WERI-Rb-1 (cell line): ENCODE data around the gene ADAM12.

Experiments
- DNase-seq: peaks from one replicate; pipeline ENCODE4 v3.0.0-alpha.2; 2020
- H3K27ac ChIP-seq: fragments of 250-450 bp; sonication (Bioruptor Pico); 2 replicates; pipeline ENCODE4 v1.5.1; 2020; ENCODE audit warnings: mild to moderate bottlenecking, moderate library complexity
- H3K27me3 ChIP-seq: fragments of 250-450 bp; sonication (Bioruptor Pico); 2 replicates; pipeline ENCODE4 v1.5.1; 2021; ENCODE audit warnings: mild to moderate bottlenecking, low read depth, moderate library complexity; ENCODE audit not compliant: insufficient read depth, severe bottlenecking
- H3K36me3 ChIP-seq: fragments of 250-450 bp; sonication (Bioruptor Pico); 2 replicates; pipeline ENCODE4 v1.5.1; 2020; ENCODE audit warnings: mild to moderate bottlenecking, moderate library complexity
- H3K4me3 ChIP-seq: 2 replicates; pipeline ENCODE4 v1.5.1; 2011; ENCODE audit warnings: low read depth, mild to moderate bottlenecking, control low read depth, low read length
- H3K9me3 ChIP-seq: fragments of 250-450 bp; sonication (Bioruptor Pico); 2 replicates; pipeline ENCODE4 v1.5.1; 2021; ENCODE audit warnings: mild to moderate bottlenecking, moderate library complexity; ENCODE audit not compliant: severe bottlenecking
- TF ChIP-seq, protein P1 (sequence below): IDR thresholded peaks from 2 replicates; pipeline ENCODE4 v1.5.1; 2011; ENCODE audit warnings: low read depth, mild to moderate bottlenecking, control low read depth, inconsistent platforms, low read length

Gene ADAM12

DNA sequence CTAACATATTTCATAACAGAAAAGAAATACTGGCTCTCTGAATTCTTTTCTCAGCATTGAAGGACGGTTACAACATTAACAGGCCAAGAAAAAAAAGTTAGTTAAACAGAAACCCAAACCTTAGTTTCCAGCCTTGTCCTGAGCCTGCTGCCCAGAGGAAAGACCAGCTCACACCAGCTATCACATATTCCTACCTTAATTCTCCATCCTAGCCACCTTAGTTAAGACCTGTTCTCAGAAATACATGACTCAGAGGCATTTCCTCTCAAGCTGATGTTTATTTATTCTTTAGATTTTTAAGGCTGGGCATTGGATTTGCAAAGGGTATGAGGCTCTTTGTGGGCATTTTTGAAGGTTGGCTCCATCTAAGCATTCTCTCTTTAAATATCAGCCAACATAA is 34.3 kb upstream of the ADAM12 start:
- Histone ChIP-seq H3K36me3 (no peaks in the 10 kb centered on the region), H3K9me3 (peaks cover 10% of the 10 kb centered on the region), H3K4me3 (no peak overlapping the region), H3K27me3 (no peaks in the 10 kb centered on the region), H3K27ac (no peak overlapping the region)
- TF ChIP-seq, protein P1, sequence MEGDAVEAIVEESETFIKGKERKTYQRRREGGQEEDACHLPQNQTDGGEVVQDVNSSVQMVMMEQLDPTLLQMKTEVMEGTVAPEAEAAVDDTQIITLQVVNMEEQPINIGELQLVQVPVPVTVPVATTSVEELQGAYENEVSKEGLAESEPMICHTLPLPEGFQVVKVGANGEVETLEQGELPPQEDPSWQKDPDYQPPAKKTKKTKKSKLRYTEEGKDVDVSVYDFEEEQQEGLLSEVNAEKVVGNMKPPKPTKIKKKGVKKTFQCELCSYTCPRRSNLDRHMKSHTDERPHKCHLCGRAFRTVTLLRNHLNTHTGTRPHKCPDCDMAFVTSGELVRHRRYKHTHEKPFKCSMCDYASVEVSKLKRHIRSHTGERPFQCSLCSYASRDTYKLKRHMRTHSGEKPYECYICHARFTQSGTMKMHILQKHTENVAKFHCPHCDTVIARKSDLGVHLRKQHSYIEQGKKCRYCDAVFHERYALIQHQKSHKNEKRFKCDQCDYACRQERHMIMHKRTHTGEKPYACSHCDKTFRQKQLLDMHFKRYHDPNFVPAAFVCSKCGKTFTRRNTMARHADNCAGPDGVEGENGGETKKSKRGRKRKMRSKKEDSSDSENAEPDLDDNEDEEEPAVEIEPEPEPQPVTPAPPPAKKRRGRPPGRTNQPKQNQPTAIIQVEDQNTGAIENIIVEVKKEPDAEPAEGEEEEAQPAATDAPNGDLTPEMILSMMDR, result no peak
- no peak for DNase-seq

DNA sequence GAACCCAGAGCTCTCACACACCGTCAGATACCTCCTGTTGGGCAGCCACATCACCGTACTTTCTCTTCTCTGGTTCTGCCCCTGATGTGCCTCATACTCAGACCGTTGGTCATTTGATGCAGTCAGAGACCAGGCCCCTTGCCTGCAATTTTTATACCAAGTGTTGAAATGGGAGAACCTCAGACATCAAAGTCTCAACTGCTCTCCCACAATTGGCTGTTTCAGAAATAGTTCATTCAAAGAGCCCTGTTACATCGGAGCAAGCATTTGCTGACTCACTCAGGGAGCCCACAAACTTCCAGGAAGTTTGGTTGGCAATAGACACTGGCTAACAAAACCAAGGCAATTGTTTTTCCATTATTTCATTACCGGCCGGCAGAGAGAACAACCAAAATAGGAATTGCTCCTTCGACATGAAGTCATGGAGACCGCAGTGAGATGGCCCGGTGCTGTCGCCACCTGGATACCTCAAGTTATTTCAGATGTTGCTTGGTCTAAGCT is 33.5 kb upstream of the ADAM12 start:
- TF ChIP-seq, protein P1, result no peak
- H3K36me3 ChIP-seq, result no peaks in the 10 kb centered on the region
- DNase-seq, result no peak
- no peak overlapping the region for H3K4me3 ChIP-seq
- H3K9me3 ChIP-seq, result peaks cover 10% of the 10 kb centered on the region
- no peak overlapping the region for H3K27ac ChIP-seq
- H3K27me3 ChIP-seq, result no peaks in the 10 kb centered on the region

DNA sequence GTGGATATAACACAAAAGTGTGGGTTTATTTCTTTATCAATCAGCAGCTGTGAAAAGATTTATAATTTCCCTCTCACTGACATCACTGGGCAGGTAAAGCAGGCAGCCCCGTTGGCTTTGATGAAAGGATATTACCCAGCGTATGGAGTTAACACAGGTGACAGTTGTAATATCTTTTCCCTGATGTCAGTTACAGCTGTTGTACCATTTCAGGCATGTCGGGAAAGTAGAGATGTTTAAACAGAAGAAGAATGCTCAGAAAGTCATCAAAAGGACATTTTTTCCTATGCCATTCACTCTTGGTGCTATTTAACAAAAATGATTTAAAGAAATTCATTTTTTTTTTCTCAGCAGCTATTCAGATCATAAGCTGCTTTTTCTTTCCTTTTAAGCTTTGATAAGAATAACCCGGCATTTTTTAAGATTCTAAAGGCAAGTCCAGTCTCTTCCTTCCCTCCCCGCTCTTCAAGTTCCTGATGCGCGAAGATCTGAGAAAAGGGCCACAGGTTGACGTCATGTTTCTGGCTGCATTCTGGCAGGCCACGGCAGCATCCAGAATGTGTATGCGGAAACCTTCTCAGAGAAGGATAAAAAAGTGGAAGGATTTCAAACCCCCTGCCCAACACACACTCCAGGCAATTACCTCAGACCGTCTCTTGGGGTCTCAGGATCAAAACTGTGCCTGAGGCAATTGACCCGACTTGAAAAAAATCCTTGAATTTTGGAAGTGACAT is 32.5 kb upstream of the ADAM12 start:
- Histone ChIP-seq H3K27me3 (no peaks in the 10 kb centered on the region), H3K36me3 (no peaks in the 10 kb centered on the region), H3K4me3 (no peak overlapping the region), H3K9me3 (peaks cover 10% of the 10 kb centered on the region), H3K27ac (no peak overlapping the region)
- TF ChIP-seq, protein P1, result no peak
- no peak for DNase-seq

DNA sequence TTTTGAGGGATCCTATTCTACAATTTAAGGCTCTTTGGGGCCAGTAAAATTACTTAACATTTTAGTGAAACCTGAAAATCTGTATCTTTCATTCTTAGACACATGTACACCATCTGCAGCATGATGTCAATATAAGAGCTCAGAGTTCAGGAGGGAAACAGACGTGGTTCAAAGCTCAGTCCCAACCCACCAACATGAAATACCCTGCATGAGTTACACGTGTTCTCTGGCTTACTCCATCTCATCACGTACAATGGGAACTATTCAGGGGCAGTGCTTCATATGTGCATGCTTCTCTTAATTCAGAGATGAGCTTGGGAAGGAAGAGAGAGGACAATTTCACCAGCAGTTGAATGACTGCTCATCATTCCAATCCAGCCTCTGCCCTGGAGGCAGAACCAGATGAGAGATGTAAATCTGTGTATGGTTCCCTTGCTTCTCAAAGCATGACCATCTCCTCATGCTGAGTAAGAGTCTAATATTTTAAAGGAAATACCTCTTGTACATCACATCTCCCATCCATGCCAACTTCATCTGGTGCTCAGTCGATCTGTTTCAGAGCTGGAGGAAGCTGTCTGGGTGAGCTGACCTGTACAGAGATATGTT is 29.0 kb upstream of the ADAM12 start:
- no peak for DNase-seq
- TF ChIP-seq, protein P1, result no peak
- H3K27me3 ChIP-seq, result no peaks in the 10 kb centered on the region
- no peak overlapping the region for H3K27ac ChIP-seq
- no peaks in the 10 kb centered on the region for H3K36me3 ChIP-seq
- H3K9me3 ChIP-seq, result no peaks in the 10 kb centered on the region
- H3K4me3 ChIP-seq, result no peak overlapping the region

DNA sequence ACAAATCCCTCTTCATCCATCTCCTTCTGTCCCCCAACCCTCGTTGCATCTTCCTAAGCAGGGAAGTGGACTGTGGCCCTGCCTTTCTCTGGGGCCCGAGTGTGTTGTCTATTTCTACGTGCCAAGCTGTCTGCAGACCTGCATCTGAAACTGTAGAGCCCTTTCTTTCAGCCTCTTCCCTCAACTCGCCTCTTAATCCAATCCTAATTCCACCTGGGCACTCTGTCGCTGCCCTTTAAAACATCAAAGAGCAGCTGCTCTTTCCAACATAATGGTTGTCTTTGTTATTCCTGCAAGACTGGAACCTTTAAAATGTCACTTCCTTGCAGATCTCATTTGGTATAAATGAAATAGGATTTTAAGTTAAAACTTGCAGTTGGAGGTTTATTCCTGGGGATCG is 21.5 kb upstream of the ADAM12 start:
- Histone ChIP-seq H3K36me3 (no peaks in the 10 kb centered on the region), H3K4me3 (no peak overlapping the region), H3K27me3 (no peaks in the 10 kb centered on the region), H3K27ac (no peak overlapping the region), H3K9me3 (no peaks in the 10 kb centered on the region)
- peak; percentile 50 for DNase-seq
- TF ChIP-seq, protein P1, result no peak
